Measurements from ENCODE around the gene HOPX.

The HOPX gene

GRCh38 chr4:56633486-56633885 is 47.6 kb downstream of the HOPX start:
- H3K9ac ChIP-seq (ENCODE audit: low read length), result no peak overlapping the region
- H3K27me3 ChIP-seq (ENCODE audit: control insufficient read depth, insufficient read depth, low read length), result no peaks in the 10 kb centered on the region
- H3K4me1 ChIP-seq (ENCODE audit: control insufficient read depth, insufficient read depth, low read length), result no peaks in the 10 kb centered on the region
- no peak overlapping the region for H3K4me3 ChIP-seq (ENCODE audit: low read length)
- no peaks in the 10 kb centered on the region for H3K9me3 ChIP-seq (ENCODE audit: control insufficient read depth, low read length)
- H3K36me3 ChIP-seq (ENCODE audit: control insufficient read depth, insufficient read depth, low read length), result no peaks in the 10 kb centered on the region

GRCh38 chr4:56630876-56631666 is 50.0 kb downstream of the HOPX start:
- Histone ChIP-seq H3K27me3 (ENCODE audit: control insufficient read depth, insufficient read depth, low read length) (no peaks in the 10 kb centered on the region), H3K9me3 (ENCODE audit: control insufficient read depth, low read length) (no peaks in the 10 kb centered on the region), H3K4me3 (ENCODE audit: low read length) (no peak overlapping the region), H3K9ac (ENCODE audit: low read length) (no peak overlapping the region), H3K4me1 (ENCODE audit: control insufficient read depth, insufficient read depth, low read length) (no peaks in the 10 kb centered on the region), H3K36me3 (ENCODE audit: control insufficient read depth, insufficient read depth, low read length) (no peaks in the 10 kb centered on the region)

- Histone ChIP-seq H3K27me3 (ENCODE audit: control insufficient read depth, insufficient read depth, low read length) (no peaks in the 10 kb centered on the region), H3K9ac (ENCODE audit: low read length) (no peak overlapping the region), H3K9me3 (ENCODE audit: control insufficient read depth, low read length) (no peaks in the 10 kb centered on the region), H3K4me3 (ENCODE audit: low read length) (no peak overlapping the region), H3K4me1 (ENCODE audit: control insufficient read depth, insufficient read depth, low read length) (no peaks in the 10 kb centered on the region), H3K36me3 (ENCODE audit: control insufficient read depth, insufficient read depth, low read length) (no peaks in the 10 kb centered on the region)
These were observed 52.5 kb downstream of the HOPX start for GRCh38 chr4:56628592-56628991.

GRCh38 chr4:56627985-56628384 is 53.1 kb downstream of the HOPX start:
- Histone ChIP-seq H3K9ac (ENCODE audit: low read length) (no peak overlapping the region), H3K36me3 (ENCODE audit: control insufficient read depth, insufficient read depth, low read length) (no peaks in the 10 kb centered on the region), H3K4me1 (ENCODE audit: control insufficient read depth, insufficient read depth, low read length) (no peaks in the 10 kb centered on the region), H3K4me3 (ENCODE audit: low read length) (no peak overlapping the region), H3K27me3 (ENCODE audit: control insufficient read depth, insufficient read depth, low read length) (no peaks in the 10 kb centered on the region), H3K9me3 (ENCODE audit: control insufficient read depth, low read length) (no peaks in the 10 kb centered on the region)

- H3K27me3 ChIP-seq (ENCODE audit: control insufficient read depth, insufficient read depth, low read length), result no peaks in the 10 kb centered on the region
- no peaks in the 10 kb centered on the region for H3K4me1 ChIP-seq (ENCODE audit: control insufficient read depth, insufficient read depth, low read length)
- no peak overlapping the region for H3K9ac ChIP-seq (ENCODE audit: low read length)
- H3K9me3 ChIP-seq (ENCODE audit: control insufficient read depth, low read length), result no peaks in the 10 kb centered on the region
- no peak overlapping the region for H3K4me3 ChIP-seq (ENCODE audit: low read length)
- no peaks in the 10 kb centered on the region for H3K36me3 ChIP-seq (ENCODE audit: control insufficient read depth, insufficient read depth, low read length)
These were observed 53.7 kb downstream of the HOPX start for GRCh38 chr4:56627375-56627774.

- Histone ChIP-seq H3K36me3 (ENCODE audit: control insufficient read depth, insufficient read depth, low read length) (no peaks in the 10 kb centered on the region), H3K4me3 (ENCODE audit: low read length) (no peak overlapping the region), H3K9ac (ENCODE audit: low read length) (no peak overlapping the region), H3K4me1 (ENCODE audit: control insufficient read depth, insufficient read depth, low read length) (no peaks in the 10 kb centered on the region), H3K9me3 (ENCODE audit: control insufficient read depth, low read length) (no peaks in the 10 kb centered on the region), H3K27me3 (ENCODE audit: control insufficient read depth, insufficient read depth, low read length) (no peaks in the 10 kb centered on the region)
These were observed 54.1 kb downstream of the HOPX start for GRCh38 chr4:56626963-56627362.

GRCh38 chr4:56626420-56626819 is 54.7 kb downstream of the HOPX start:
- H3K9me3 ChIP-seq (ENCODE audit: control insufficient read depth, low read length), result no peaks in the 10 kb centered on the region
- H3K4me3 ChIP-seq (ENCODE audit: low read length), result no peak overlapping the region
- no peaks in the 10 kb centered on the region for H3K36me3 ChIP-seq (ENCODE audit: control insufficient read depth, insufficient read depth, low read length)
- no peaks in the 10 kb centered on the region for H3K27me3 ChIP-seq (ENCODE audit: control insufficient read depth, insufficient read depth, low read length)
- no peak overlapping the region for H3K9ac ChIP-seq (ENCODE audit: low read length)
- H3K4me1 ChIP-seq (ENCODE audit: control insufficient read depth, insufficient read depth, low read length), result no peaks in the 10 kb centered on the region

GRCh38 chr4:56622176-56622575 is 58.9 kb downstream of the HOPX start:
- H3K9ac ChIP-seq (ENCODE audit: low read length), result no peak overlapping the region
- H3K4me3 ChIP-seq (ENCODE audit: low read length), result no peak overlapping the region
- no peaks in the 10 kb centered on the region for H3K4me1 ChIP-seq (ENCODE audit: control insufficient read depth, insufficient read depth, low read length)
- H3K9me3 ChIP-seq (ENCODE audit: control insufficient read depth, low read length), result no peaks in the 10 kb centered on the region
- no peaks in the 10 kb centered on the region for H3K36me3 ChIP-seq (ENCODE audit: control insufficient read depth, insufficient read depth, low read length)
- H3K27me3 ChIP-seq (ENCODE audit: control insufficient read depth, insufficient read depth, low read length), result no peaks in the 10 kb centered on the region

- no peak overlapping the region for H3K4me3 ChIP-seq (ENCODE audit: low read length)
- no peaks in the 10 kb centered on the region for H3K9me3 ChIP-seq (ENCODE audit: control insufficient read depth, low read length)
- no peaks in the 10 kb centered on the region for H3K27me3 ChIP-seq (ENCODE audit: control insufficient read depth, insufficient read depth, low read length)
These were observed 61.3 kb downstream of the HOPX start for GRCh38 chr4:56619816-56620215.

GRCh38 chr4:56619160-56619559 is 61.9 kb downstream of the HOPX start:
- no peaks in the 10 kb centered on the region for H3K9me3 ChIP-seq (ENCODE audit: control insufficient read depth, low read length)
- H3K4me1 ChIP-seq (ENCODE audit: control insufficient read depth, insufficient read depth, low read length), result no peaks in the 10 kb centered on the region
- H3K27me3 ChIP-seq (ENCODE audit: control insufficient read depth, insufficient read depth, low read length), result no peaks in the 10 kb centered on the region
- no peak overlapping the region for H3K9ac ChIP-seq (ENCODE audit: low read length)
- no peak overlapping the region for H3K4me3 ChIP-seq (ENCODE audit: low read length)
- no peaks in the 10 kb centered on the region for H3K36me3 ChIP-seq (ENCODE audit: control insufficient read depth, insufficient read depth, low read length)

More at GRCh38 chr4:56619816-56620215, 61.3 kb downstream of the HOPX start:
- Histone ChIP-seq H3K9ac (ENCODE audit: low read length) (no peak overlapping the region), H3K36me3 (ENCODE audit: control insufficient read depth, insufficient read depth, low read length) (no peaks in the 10 kb centered on the region), H3K4me1 (ENCODE audit: control insufficient read depth, insufficient read depth, low read length) (no peaks in the 10 kb centered on the region)

GRCh38 chr4:56618734-56619133 is 62.4 kb downstream of the HOPX start:
- Histone ChIP-seq H3K27me3 (ENCODE audit: control insufficient read depth, insufficient read depth, low read length) (no peaks in the 10 kb centered on the region), H3K4me1 (ENCODE audit: control insufficient read depth, insufficient read depth, low read length) (no peaks in the 10 kb centered on the region), H3K36me3 (ENCODE audit: control insufficient read depth, insufficient read depth, low read length) (no peaks in the 10 kb centered on the region), H3K9ac (ENCODE audit: low read length) (no peak overlapping the region), H3K9me3 (ENCODE audit: control insufficient read depth, low read length) (no peaks in the 10 kb centered on the region), H3K4me3 (ENCODE audit: low read length) (no peak overlapping the region)

- H3K4me1 ChIP-seq (ENCODE audit: control insufficient read depth, insufficient read depth, low read length), result no peaks in the 10 kb centered on the region
- H3K36me3 ChIP-seq (ENCODE audit: control insufficient read depth, insufficient read depth, low read length), result no peaks in the 10 kb centered on the region
- no peak overlapping the region for H3K9ac ChIP-seq (ENCODE audit: low read length)
These were observed 67.8 kb downstream of the HOPX start for GRCh38 chr4:56613101-56613862.

More at GRCh38 chr4:56613101-56613862, 67.8 kb downstream of the HOPX start:
- H3K27me3 ChIP-seq (ENCODE audit: control insufficient read depth, insufficient read depth, low read length), result no peaks in the 10 kb centered on the region
- H3K9me3 ChIP-seq (ENCODE audit: control insufficient read depth, low read length), result no peaks in the 10 kb centered on the region
- no peak overlapping the region for H3K4me3 ChIP-seq (ENCODE audit: low read length)
